Effector memory CD4-positive, alpha-beta T cell (primary cell): ENCODE measurements around the gene SP4.
"Not testable (repeated sequence)": the region's sequence is repeated elsewhere in the genome, so short reads cannot be mapped to it uniquely, and the experiment has no call there.

Source experiments
- DNase-seq, 3 donors: peaks; one replicate each; pipeline ENCODE4 v3.0.0-alpha.2; 2020
- H3K27ac ChIP-seq: 2 replicates; pipeline ENCODE4 v1.7.0; 2013; ENCODE audit warnings: mild to moderate bottlenecking, low read length, moderate library complexity; ENCODE audit not compliant: insufficient read depth, poor library complexity, severe bottlenecking
- H3K27me3 ChIP-seq: replicated peaks from 2 replicates; pipeline ENCODE4 v1.7.0; 2013; ENCODE audit warnings: mild to moderate bottlenecking, low read length; ENCODE audit not compliant: insufficient read depth, control insufficient read depth, poor library complexity, severe bottlenecking
- H3K36me3 ChIP-seq: 2 replicates; pipeline ENCODE4 v1.7.0; 2013; ENCODE audit warnings: mild to moderate bottlenecking, low read length, moderate library complexity; ENCODE audit not compliant: control insufficient read depth, insufficient read depth
- H3K4me1 ChIP-seq: 2 replicates; pipeline ENCODE4 v1.7.0; 2013; ENCODE audit warnings: low read length, mild to moderate bottlenecking; ENCODE audit not compliant: control insufficient read depth, insufficient read depth, poor library complexity, severe bottlenecking
- H3K4me3 ChIP-seq: 2 replicates; pipeline ENCODE4 v1.7.0; 2013; ENCODE audit warnings: low read length, low read depth, mild to moderate bottlenecking; ENCODE audit not compliant: insufficient read depth, poor library complexity, severe bottlenecking
- H3K9me3 ChIP-seq: 2 replicates; pipeline ENCODE4 v1.7.0; 2013; ENCODE audit warnings: mild to moderate bottlenecking, low read length, moderate library complexity; ENCODE audit not compliant: control insufficient read depth

SP4 gene

GRCh38 chr7:21507627-21508343 is 79.9 kb downstream of the SP4 start:
- Histone ChIP-seq H3K4me3 (no peak overlapping the region), H3K36me3 (peaks cover 29% of the 10 kb centered on the region), H3K27me3 (no peaks in the 10 kb centered on the region), H3K9me3 (peaks cover 3% of the 10 kb centered on the region), H3K4me1 (no peaks in the 10 kb centered on the region), H3K27ac (no peak overlapping the region)
- peak in 1 of 3 donors; percentile 14 for DNase-seq

- Histone ChIP-seq H3K27ac (no peak overlapping the region), H3K9me3 (peaks cover 3% of the 10 kb centered on the region), H3K36me3 (peaks cover 29% of the 10 kb centered on the region), H3K4me1 (no peaks in the 10 kb centered on the region), H3K27me3 (no peaks in the 10 kb centered on the region), H3K4me3 (no peak overlapping the region)
- no peak for DNase-seq
Observed at GRCh38 chr7:21508538-21508937, 80.7 kb downstream of the SP4 start.

GRCh38 chr7:21514062-21514461 is 86.2 kb downstream of the SP4 start:
- H3K27ac ChIP-seq, result no peak overlapping the region
- no peaks in the 10 kb centered on the region for H3K9me3 ChIP-seq
- H3K4me3 ChIP-seq, result no peak overlapping the region
- H3K4me1 ChIP-seq, result no peaks in the 10 kb centered on the region
- H3K36me3 ChIP-seq, result peaks cover 17% of the 10 kb centered on the region
- DNase-seq, result no peak
- H3K27me3 ChIP-seq, result no peaks in the 10 kb centered on the region

GRCh38 chr7:21524680-21525079 is 96.8 kb downstream of the SP4 start:
- H3K27ac ChIP-seq, result no peak overlapping the region
- H3K36me3 ChIP-seq, result no peaks in the 10 kb centered on the region
- no peaks in the 10 kb centered on the region for H3K27me3 ChIP-seq
- no peaks in the 10 kb centered on the region for H3K4me1 ChIP-seq
- DNase-seq, result no peak
- no peak overlapping the region for H3K4me3 ChIP-seq
- no peaks in the 10 kb centered on the region for H3K9me3 ChIP-seq

GRCh38 chr7:21526007-21526406 is 98.1 kb downstream of the SP4 start:
- H3K27ac ChIP-seq, result no peak overlapping the region
- H3K4me3 ChIP-seq, result no peak overlapping the region
- DNase-seq, result no peak
- no peaks in the 10 kb centered on the region for H3K27me3 ChIP-seq
- no peaks in the 10 kb centered on the region for H3K9me3 ChIP-seq
- no peaks in the 10 kb centered on the region for H3K4me1 ChIP-seq
- no peaks in the 10 kb centered on the region for H3K36me3 ChIP-seq

- Histone ChIP-seq H3K27ac (no peak overlapping the region), H3K9me3 (no peaks in the 10 kb centered on the region), H3K27me3 (no peaks in the 10 kb centered on the region), H3K4me1 (no peaks in the 10 kb centered on the region), H3K4me3 (no peak overlapping the region), H3K36me3 (no peaks in the 10 kb centered on the region)
- no peak for DNase-seq
Observed at GRCh38 chr7:21526448-21526847, 98.6 kb downstream of the SP4 start.

- H3K36me3 ChIP-seq, H3K27me3 ChIP-seq, H3K27ac ChIP-seq, DNase-seq, H3K4me1 ChIP-seq, H3K9me3 ChIP-seq, H3K4me3 ChIP-seq: not testable (repeated sequence)
Observed at GRCh38 chr7:21532485-21532884, 104.6 kb downstream of the SP4 start.

GRCh38 chr7:21533646-21534045 is 105.8 kb downstream of the SP4 start:
- H3K36me3 ChIP-seq, H3K4me1 ChIP-seq, DNase-seq, H3K27ac ChIP-seq, H3K4me3 ChIP-seq, H3K27me3 ChIP-seq, H3K9me3 ChIP-seq: not testable (repeated sequence)

GRCh38 chr7:21536445-21537118 is 108.7 kb downstream of the SP4 start:
- not testable (repeated sequence) for H3K9me3 ChIP-seq, H3K4me1 ChIP-seq, H3K27me3 ChIP-seq, H3K27ac ChIP-seq, H3K4me3 ChIP-seq, DNase-seq, H3K36me3 ChIP-seq

- peaks cover 13% of the 10 kb centered on the region for H3K27me3 ChIP-seq
- peaks cover 7% of the 10 kb centered on the region for H3K4me1 ChIP-seq
Observed at GRCh38 chr7:21538936-21539495, 111.1 kb downstream of the SP4 start.

More at GRCh38 chr7:21538936-21539495, 111.1 kb downstream of the SP4 start:
- Histone ChIP-seq H3K9me3 (no peaks in the 10 kb centered on the region), H3K4me3 (no peak overlapping the region), H3K27ac (no peak overlapping the region), H3K36me3 (no peaks in the 10 kb centered on the region)
- DNase-seq, result no peak
